ENCODE measurements around the gene RAB21.

DNA sequence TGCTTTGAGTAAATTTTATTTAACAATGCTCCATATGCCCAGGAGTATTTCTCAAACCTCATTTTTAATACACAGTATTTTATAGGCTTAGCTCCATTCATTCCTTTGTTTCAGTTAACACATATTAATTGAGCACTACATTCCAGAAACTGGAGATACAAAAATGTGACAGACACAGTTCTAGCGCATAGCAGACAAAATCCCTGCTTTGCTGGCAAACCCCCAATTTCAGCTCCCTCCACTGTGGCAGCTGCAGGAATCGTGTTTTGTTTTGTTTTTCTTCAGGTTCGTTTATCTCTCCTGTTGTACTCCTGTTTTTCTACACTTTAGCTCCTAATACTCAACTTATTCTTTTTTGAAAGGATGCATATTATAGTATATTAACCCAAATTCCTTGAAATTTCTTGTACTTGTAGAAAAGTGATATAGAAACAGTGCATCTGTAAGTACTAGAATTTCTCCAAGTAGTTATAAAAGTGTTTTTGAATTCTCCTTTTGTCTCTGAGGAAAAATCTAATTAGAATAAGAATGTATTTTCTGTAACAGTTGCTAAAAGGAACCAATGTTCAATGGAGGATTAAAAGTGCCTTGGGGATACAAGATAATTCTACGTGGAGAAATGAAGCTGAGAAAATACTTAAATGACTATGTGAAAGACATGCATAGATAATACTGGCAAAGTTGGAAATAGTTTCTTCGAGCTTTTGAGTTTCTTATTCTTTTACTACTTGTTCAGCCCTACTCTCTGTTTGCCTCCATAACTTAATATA lies 6.4 kb upstream of the RAB21 start:
- TF ChIP-seq, protein P1, sequence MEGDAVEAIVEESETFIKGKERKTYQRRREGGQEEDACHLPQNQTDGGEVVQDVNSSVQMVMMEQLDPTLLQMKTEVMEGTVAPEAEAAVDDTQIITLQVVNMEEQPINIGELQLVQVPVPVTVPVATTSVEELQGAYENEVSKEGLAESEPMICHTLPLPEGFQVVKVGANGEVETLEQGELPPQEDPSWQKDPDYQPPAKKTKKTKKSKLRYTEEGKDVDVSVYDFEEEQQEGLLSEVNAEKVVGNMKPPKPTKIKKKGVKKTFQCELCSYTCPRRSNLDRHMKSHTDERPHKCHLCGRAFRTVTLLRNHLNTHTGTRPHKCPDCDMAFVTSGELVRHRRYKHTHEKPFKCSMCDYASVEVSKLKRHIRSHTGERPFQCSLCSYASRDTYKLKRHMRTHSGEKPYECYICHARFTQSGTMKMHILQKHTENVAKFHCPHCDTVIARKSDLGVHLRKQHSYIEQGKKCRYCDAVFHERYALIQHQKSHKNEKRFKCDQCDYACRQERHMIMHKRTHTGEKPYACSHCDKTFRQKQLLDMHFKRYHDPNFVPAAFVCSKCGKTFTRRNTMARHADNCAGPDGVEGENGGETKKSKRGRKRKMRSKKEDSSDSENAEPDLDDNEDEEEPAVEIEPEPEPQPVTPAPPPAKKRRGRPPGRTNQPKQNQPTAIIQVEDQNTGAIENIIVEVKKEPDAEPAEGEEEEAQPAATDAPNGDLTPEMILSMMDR (IDR thresholded peaks at IDR 0.05 in 8 of 11, conservative IDR thresholded peaks at IDR 0.05 in 3 of 11), result no peak
- TF ChIP-seq POLR2AphosphoS5 (IDR thresholded peaks at IDR 0.05), result no peak
